Gastroesophageal sphincter (tissue), 4 donors: ENCODE data around the gene FRK. TPM values are rescaled to one million over a fixed set of nuclear protein-coding genes. Genes with fewer than 3 reads are reported as not detected.

Source experiments
- ATAC-seq: fragments of 150-250 bp; one replicate; pipeline ENCODE4 v1.9.1; 2016; ENCODE audit warnings: mild to moderate bottlenecking, moderate library complexity
- H3K27ac ChIP-seq, 4 donors: fragments of 200-600 bp; sonication (generic) in 3 of 4; 1 replicate in 3 of 4; 2 replicates in 1 of 4; pipeline ENCODE4 v1.5.1; 2016 to 2019
- H3K27me3 ChIP-seq: fragments of 200-600 bp; sonication (generic); one replicate; pipeline ENCODE4 v1.5.1; 2019
- H3K36me3 ChIP-seq, 2 donors: fragments of 200-600 bp; sonication (generic); one replicate each; pipeline ENCODE4 v1.5.1; 2019; ENCODE audit warnings: control low read depth in 1 of 2
- H3K4me1 ChIP-seq, 3 donors: fragments of 200-600 bp; sonication (generic); 1 replicate in 2 of 3; 2 replicates in 1 of 3; pipeline ENCODE4 v1.5.1; 2016 to 2019; ENCODE audit warnings: control low read depth in 2 of 3
- H3K4me3 ChIP-seq, 2 donors: fragments of 200-600 bp; sonication (generic); one replicate each; pipeline ENCODE4 v1.5.1; 2019; ENCODE audit warnings: mild to moderate bottlenecking in 1 of 2, moderate library complexity in 1 of 2
- H3K9me3 ChIP-seq, 3 donors: fragments of 200-600 bp; sonication (generic); one replicate each; pipeline ENCODE4 v1.5.1; 2017 to 2019; ENCODE audit warnings: control low read depth in 2 of 3
- CTCF ChIP-seq, 4 experiments: fragments of 200-600 bp in 2 of 4; fragments of 450-650 bp in 2 of 4; sonication (generic) in 1 of 4; IDR thresholded peaks; one replicate each; pipeline ENCODE4 v1.5.1; 2017 to 2019; ENCODE audit warnings: antibody characterized with exemption in 4 of 4, mild to moderate bottlenecking in 2 of 4, moderate library complexity in 2 of 4
- EP300 ChIP-seq: sonication (generic); formaldehyde crosslinking; IDR thresholded peaks from one replicate; pipeline ENCODE4 v1.6.1; 2017; ENCODE audit warnings: antibody characterized with exemption, mild to moderate bottlenecking
- POLR2A ChIP-seq, 2 donors: fragments of 450-650 bp; IDR thresholded peaks; one replicate each; pipeline ENCODE4 v1.6.1; 2017; ENCODE audit warnings: antibody characterized with exemption in 2 of 2, mild to moderate bottlenecking in 2 of 2, moderate library complexity in 1 of 2
- POLR2AphosphoS5 ChIP-seq: sonication (generic); formaldehyde crosslinking; IDR thresholded peaks from one replicate; pipeline ENCODE4 v1.6.1; 2017; ENCODE audit warnings: antibody characterized with exemption
- WGBS, 2 donors: methylation state at CpG; one replicate each; pipeline ENCODE4 v1.1.5; 2018; ENCODE audit warnings: low coverage in 1 of 2; 5-methylcytosine and 5-hydroxymethylcytosine counted together
- total RNA-seq, 4 donors: library from RNA; depleted of rRNA; stranded (reverse); fragments of >200 nt; gene quantifications; one replicate each; pipeline ENCODE4 v1.1.0, GENCODE V29; 2016

The FRK gene
- total RNA-seq, 4 donors from 2014 or later, result 0.42 to 1.9 (median 1.3) TPM

GRCh38 chr6:116088946-116089345 is 28.3 kb upstream of the FRK start:
- Histone ChIP-seq H3K4me3 (no peak overlapping the region), H3K9me3 (no peaks in the 10 kb centered on the region), H3K27ac (no peak overlapping the region), H3K36me3 (no peaks in the 10 kb centered on the region), H3K27me3 (no peaks in the 10 kb centered on the region), H3K4me1 (no peaks in the 10 kb centered on the region)
- no peak for ATAC-seq
- TF ChIP-seq POLR2A (IDR thresholded peaks at IDR 0.05) (no peak), CTCF (IDR thresholded peaks at IDR 0.05) (no peak), POLR2AphosphoS5 (no peak), EP300 (no peak)

- Histone ChIP-seq H3K27ac (no peak overlapping the region), H3K27me3 (no peaks in the 10 kb centered on the region), H3K4me3 (no peak overlapping the region), H3K9me3 (no peaks in the 10 kb centered on the region), H3K36me3 (no peaks in the 10 kb centered on the region), H3K4me1 (no peaks in the 10 kb centered on the region)
- 50 to 60% methylated on average over 4 of the region's 4 CpGs for WGBS, 2 donors
- TF ChIP-seq POLR2A (IDR thresholded peaks at IDR 0.05) (no peak), EP300 (no peak), POLR2AphosphoS5 (no peak), CTCF (IDR thresholded peaks at IDR 0.05) (no peak)
- ATAC-seq, result no peak
Measured at GRCh38 chr6:116087437-116088027, 26.8 kb upstream of the FRK start.

- ATAC-seq, result no peak
- H3K27ac ChIP-seq, result no peak overlapping the region
- TF ChIP-seq POLR2AphosphoS5 (no peak), CTCF (IDR thresholded peaks at IDR 0.05) (no peak), EP300 (no peak), POLR2A (IDR thresholded peaks at IDR 0.05) (no peak)
- no peaks in the 10 kb centered on the region for H3K4me1 ChIP-seq
- H3K27me3 ChIP-seq, result no peaks in the 10 kb centered on the region
- H3K9me3 ChIP-seq, result no peaks in the 10 kb centered on the region
- H3K4me3 ChIP-seq, result no peak overlapping the region
- WGBS, 2 donors, result 78 to 80% methylated on average over 2 of the region's 2 CpGs
- H3K36me3 ChIP-seq, result no peaks in the 10 kb centered on the region
Measured at GRCh38 chr6:116084284-116084683, 23.6 kb upstream of the FRK start.

GRCh38 chr6:116083052-116083451 is 22.4 kb upstream of the FRK start:
- H3K4me3 ChIP-seq, result no peak overlapping the region
- TF ChIP-seq POLR2AphosphoS5 (no peak), CTCF (IDR thresholded peaks at IDR 0.05) (no peak), EP300 (no peak), POLR2A (IDR thresholded peaks at IDR 0.05) (no peak)
- no peak for ATAC-seq
- H3K27ac ChIP-seq, result no peak overlapping the region
- no peaks in the 10 kb centered on the region for H3K27me3 ChIP-seq
- H3K4me1 ChIP-seq, result no peaks in the 10 kb centered on the region
- no peaks in the 10 kb centered on the region for H3K9me3 ChIP-seq
- 84 to 88% methylated on average over 5 of the region's 5 CpGs for WGBS, 2 donors
- H3K36me3 ChIP-seq, result no peaks in the 10 kb centered on the region

GRCh38 chr6:116078945-116079344 is 18.3 kb upstream of the FRK start:
- TF ChIP-seq EP300 (no peak), POLR2AphosphoS5 (no peak), CTCF (IDR thresholded peaks at IDR 0.05) (no peak), POLR2A (IDR thresholded peaks at IDR 0.05) (no peak)
- Histone ChIP-seq H3K4me3 (no peak overlapping the region), H3K27ac (no peak overlapping the region), H3K4me1 (no peaks in the 10 kb centered on the region), H3K9me3 (no peaks in the 10 kb centered on the region), H3K27me3 (no peaks in the 10 kb centered on the region), H3K36me3 (no peaks in the 10 kb centered on the region)
- no peak for ATAC-seq
- WGBS, 2 donors, result 95 to 100% methylated on average over 3 of the region's 3 CpGs
